ENCODE measurements around the gene PDXP.

DNA sequence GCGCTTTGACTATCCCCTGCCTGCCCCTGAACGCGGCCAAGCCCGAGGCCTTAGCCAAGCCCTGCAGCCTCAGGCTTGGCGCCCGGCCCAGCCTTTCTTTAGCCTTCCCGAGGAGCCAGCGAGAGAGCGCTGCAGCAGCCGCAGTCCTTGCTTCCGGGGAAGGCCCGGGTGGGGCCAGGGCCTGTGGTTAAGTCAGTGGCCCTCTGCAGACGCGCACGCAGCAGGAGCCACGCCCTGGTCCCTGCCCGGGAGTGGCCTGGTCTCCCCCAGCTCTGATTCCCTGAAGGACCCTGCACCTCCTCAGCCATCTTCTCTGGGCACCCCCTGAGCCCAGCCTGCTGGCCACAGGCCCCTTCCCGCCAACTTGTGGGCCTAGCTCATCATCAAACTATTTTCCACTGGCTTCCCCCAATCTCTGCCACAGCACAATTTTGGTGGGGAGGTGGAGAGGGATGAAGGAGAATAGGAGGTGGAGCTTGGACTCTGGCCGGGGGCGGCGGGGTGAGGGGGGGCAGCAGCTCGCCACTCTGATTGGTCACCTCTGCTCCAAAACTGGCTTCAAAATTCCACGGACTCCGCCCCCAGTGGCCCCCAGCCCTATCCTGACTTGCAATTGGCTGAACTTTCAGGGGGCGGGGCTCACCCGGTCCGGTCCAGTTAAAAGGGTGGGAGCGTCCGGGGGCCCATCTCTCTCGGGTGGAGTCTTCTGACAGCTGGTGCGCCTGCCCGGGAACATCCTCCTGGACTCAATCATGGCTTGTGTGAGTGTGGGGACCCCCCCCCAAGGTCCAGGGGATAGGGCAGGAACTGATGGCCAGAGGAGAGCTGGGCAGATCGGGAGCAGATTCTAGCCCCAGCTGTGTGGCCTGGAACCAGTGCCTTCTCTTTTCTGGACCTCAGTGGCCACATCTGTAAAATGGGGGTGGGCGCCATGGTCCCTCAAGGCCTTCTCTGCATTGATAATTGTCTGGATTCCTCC is 16.7 kb downstream of the PDXP start, which contains the start of gene LGALS1:
- TF ChIP-seq EZH2 (IDR thresholded peaks at IDR 0.05; ENCODE audit: insufficient read depth, poor library complexity, severe bottlenecking): no peak
- TF ChIP-seq EZH2phosphoT487 (IDR thresholded peaks at IDR 0.05; ENCODE audit: insufficient read depth, low read depth): no peak

Measured in GM23248 (cell line).